Gastroesophageal sphincter (tissue), 4 donors: ENCODE data around the gene RFC1. TPM values are rescaled to one million over a fixed set of nuclear protein-coding genes. Genes with fewer than 3 reads are reported as not detected.

Source experiments
- ATAC-seq: fragments of 150-250 bp; one replicate; pipeline ENCODE4 v1.9.1; 2016; ENCODE audit warnings: mild to moderate bottlenecking, moderate library complexity
- H3K27ac ChIP-seq, 4 donors: fragments of 200-600 bp; sonication (generic) in 3 of 4; 1 replicate in 3 of 4; 2 replicates in 1 of 4; pipeline ENCODE4 v1.5.1; 2016 to 2019
- H3K27me3 ChIP-seq: fragments of 200-600 bp; sonication (generic); one replicate; pipeline ENCODE4 v1.5.1; 2019
- H3K36me3 ChIP-seq, 2 donors: fragments of 200-600 bp; sonication (generic); one replicate each; pipeline ENCODE4 v1.5.1; 2019; ENCODE audit warnings: control low read depth in 1 of 2
- H3K4me1 ChIP-seq, 3 donors: fragments of 200-600 bp; sonication (generic); 1 replicate in 2 of 3; 2 replicates in 1 of 3; pipeline ENCODE4 v1.5.1; 2016 to 2019; ENCODE audit warnings: control low read depth in 2 of 3
- H3K4me3 ChIP-seq, 2 donors: fragments of 200-600 bp; sonication (generic); one replicate each; pipeline ENCODE4 v1.5.1; 2019; ENCODE audit warnings: mild to moderate bottlenecking in 1 of 2, moderate library complexity in 1 of 2
- H3K9me3 ChIP-seq, 3 donors: fragments of 200-600 bp; sonication (generic); one replicate each; pipeline ENCODE4 v1.5.1; 2017 to 2019; ENCODE audit warnings: control low read depth in 2 of 3
- EP300 ChIP-seq: sonication (generic); formaldehyde crosslinking; IDR thresholded peaks from one replicate; pipeline ENCODE4 v1.6.1; 2017; ENCODE audit warnings: antibody characterized with exemption, mild to moderate bottlenecking
- POLR2A ChIP-seq, 2 donors: fragments of 450-650 bp; IDR thresholded peaks; one replicate each; pipeline ENCODE4 v1.6.1; 2017; ENCODE audit warnings: antibody characterized with exemption in 2 of 2, mild to moderate bottlenecking in 2 of 2, moderate library complexity in 1 of 2
- POLR2AphosphoS5 ChIP-seq: sonication (generic); formaldehyde crosslinking; IDR thresholded peaks from one replicate; pipeline ENCODE4 v1.6.1; 2017; ENCODE audit warnings: antibody characterized with exemption
- WGBS, 2 donors: methylation state at CpG; one replicate each; pipeline ENCODE4 v1.1.5; 2018; ENCODE audit warnings: low coverage in 1 of 2; 5-methylcytosine and 5-hydroxymethylcytosine counted together
- small RNA-seq, 4 donors: library from RNA; depleted of rRNA; stranded (forward); fragments of <200 nt; gene quantifications; one replicate each; pipeline ENCODE3, GENCODE V24; 2016
- total RNA-seq, 4 donors: library from RNA; depleted of rRNA; stranded (reverse); fragments of >200 nt; gene quantifications; one replicate each; pipeline ENCODE4 v1.1.0, GENCODE V29; 2016
- TF ChIP-seq, protein P1 (sequence below), 4 experiments: fragments of 200-600 bp in 2 of 4; fragments of 450-650 bp in 2 of 4; sonication (generic) in 1 of 4; IDR thresholded peaks; one replicate each; pipeline ENCODE4 v1.5.1; 2017 to 2019; ENCODE audit warnings: antibody characterized with exemption in 4 of 4, mild to moderate bottlenecking in 2 of 4, moderate library complexity in 2 of 4

RFC1 gene
- total RNA-seq, 4 donors from 2014 or later = 37.1 to 51.8 (median 41.0) TPM

DNA sequence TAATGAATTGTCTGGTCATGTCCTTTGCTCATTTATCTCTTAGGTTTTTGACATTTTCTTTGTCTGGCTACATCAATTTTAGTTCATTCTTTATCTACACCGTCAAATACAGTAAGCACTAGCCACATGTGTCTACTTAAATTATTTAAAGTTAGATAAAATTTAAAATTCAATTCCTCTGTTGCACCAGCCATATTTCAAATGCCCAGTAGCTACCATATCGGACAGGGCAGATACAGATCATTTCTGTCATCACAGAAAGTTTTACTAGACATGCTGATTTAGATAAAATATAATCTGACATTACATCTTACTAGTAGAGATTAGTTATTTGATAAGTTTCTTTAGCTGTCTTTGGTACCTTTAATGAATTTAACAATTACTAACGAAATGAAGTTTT lies 122.7 kb downstream of the RFC1 start:
- no peak for ATAC-seq
- no peaks in the 10 kb centered on the region for H3K4me1 ChIP-seq
- TF ChIP-seq POLR2AphosphoS5 (no peak), EP300 (no peak), POLR2A (IDR thresholded peaks at IDR 0.05) (no peak)
- TF ChIP-seq, protein P1, sequence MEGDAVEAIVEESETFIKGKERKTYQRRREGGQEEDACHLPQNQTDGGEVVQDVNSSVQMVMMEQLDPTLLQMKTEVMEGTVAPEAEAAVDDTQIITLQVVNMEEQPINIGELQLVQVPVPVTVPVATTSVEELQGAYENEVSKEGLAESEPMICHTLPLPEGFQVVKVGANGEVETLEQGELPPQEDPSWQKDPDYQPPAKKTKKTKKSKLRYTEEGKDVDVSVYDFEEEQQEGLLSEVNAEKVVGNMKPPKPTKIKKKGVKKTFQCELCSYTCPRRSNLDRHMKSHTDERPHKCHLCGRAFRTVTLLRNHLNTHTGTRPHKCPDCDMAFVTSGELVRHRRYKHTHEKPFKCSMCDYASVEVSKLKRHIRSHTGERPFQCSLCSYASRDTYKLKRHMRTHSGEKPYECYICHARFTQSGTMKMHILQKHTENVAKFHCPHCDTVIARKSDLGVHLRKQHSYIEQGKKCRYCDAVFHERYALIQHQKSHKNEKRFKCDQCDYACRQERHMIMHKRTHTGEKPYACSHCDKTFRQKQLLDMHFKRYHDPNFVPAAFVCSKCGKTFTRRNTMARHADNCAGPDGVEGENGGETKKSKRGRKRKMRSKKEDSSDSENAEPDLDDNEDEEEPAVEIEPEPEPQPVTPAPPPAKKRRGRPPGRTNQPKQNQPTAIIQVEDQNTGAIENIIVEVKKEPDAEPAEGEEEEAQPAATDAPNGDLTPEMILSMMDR (IDR thresholded peaks at IDR 0.05) = no peak
- H3K36me3 ChIP-seq = peaks cover 0 to 66% of the 10 kb centered on the region in 2 donors
- H3K27me3 ChIP-seq = no peaks in the 10 kb centered on the region
- no peak overlapping the region for H3K4me3 ChIP-seq
- no peak overlapping the region for H3K27ac ChIP-seq
- H3K9me3 ChIP-seq = no peaks in the 10 kb centered on the region
- 88 to 97% methylated on average over 2 to 3 of the region's 3 CpGs for WGBS, 2 donors

Small RNAs within 50 kb of the gene (small RNA-seq; reads per million reads assigned to genes)
- gene MIR5591 (0 reads per million in 4 donors), gene RNU6-32P (0 reads per million in 4 donors), gene RNU6-887P (0 reads per million in 4 donors)

Other genes with a start within 250 kb of the RFC1 start
- gene WDR19, start 183.8 kb downstream of the RFC1 start, total RNA-seq = 10 to 100 TPM; 23.1 to 57.6 (median 34.7) TPM
- under 1 TPM in 2 of 4 donors, not detected in 2; 0.05 to 0.13 TPM for gene KLB, start 40.6 kb upstream of the RFC1 start, total RNA-seq
- 1,000 to 10,000 TPM; 1,742 to 7,890 (median 5,202) TPM for gene RPL9, start 92.6 kb upstream of the RFC1 start, total RNA-seq
- 10 to 100 TPM in 2 of 4 donors, 1 to 10 TPM in 2; 7.8 to 16.8 (median 9.9) TPM for gene LIAS, start 92.7 kb upstream of the RFC1 start, total RNA-seq
- 100 to 1,000 TPM in 1 of 4 donors, 10 to 100 TPM in 3; 31.1 to 151 (median 90.0) TPM for gene UGDH, start 161.1 kb upstream of the RFC1 start, total RNA-seq